SK-N-SH treated with all-trans-retinoic acid at 6 μM for 48 hours (cell line): ENCODE measurements around the gene SBF2.
"Not testable (repeated sequence)": the region's sequence is repeated elsewhere in the genome, so short reads cannot be mapped to it uniquely, and the experiment has no call there.

Experiments
- CREB5 ChIP-seq: fragments of 250-450 bp; sonication (Bioruptor Pico); IDR thresholded peaks from 2 replicates; pipeline ENCODE4 v1.5.1; 2020; ENCODE audit warnings: low read depth, mild to moderate bottlenecking, moderate library complexity
- OSR1 ChIP-seq: fragments of 250-450 bp; sonication (Bioruptor Pico); IDR thresholded peaks from 2 replicates; pipeline ENCODE4 v1.8.0; 2022; ENCODE audit warnings: moderate library complexity, mild to moderate bottlenecking, inconsistent platforms
- PATZ1 ChIP-seq: fragments of 250-450 bp; sonication (Bioruptor Pico); IDR thresholded peaks from 2 replicates; pipeline ENCODE4 v1.8.0; 2020; ENCODE audit warnings: mild to moderate bottlenecking, moderate library complexity, borderline replicate concordance
- SNAI2 ChIP-seq: fragments of 250-450 bp; sonication (Bioruptor Pico); IDR thresholded peaks from 2 replicates; pipeline ENCODE4 v1.5.0; 2020; ENCODE audit warnings: mild to moderate bottlenecking, moderate library complexity

DNA sequence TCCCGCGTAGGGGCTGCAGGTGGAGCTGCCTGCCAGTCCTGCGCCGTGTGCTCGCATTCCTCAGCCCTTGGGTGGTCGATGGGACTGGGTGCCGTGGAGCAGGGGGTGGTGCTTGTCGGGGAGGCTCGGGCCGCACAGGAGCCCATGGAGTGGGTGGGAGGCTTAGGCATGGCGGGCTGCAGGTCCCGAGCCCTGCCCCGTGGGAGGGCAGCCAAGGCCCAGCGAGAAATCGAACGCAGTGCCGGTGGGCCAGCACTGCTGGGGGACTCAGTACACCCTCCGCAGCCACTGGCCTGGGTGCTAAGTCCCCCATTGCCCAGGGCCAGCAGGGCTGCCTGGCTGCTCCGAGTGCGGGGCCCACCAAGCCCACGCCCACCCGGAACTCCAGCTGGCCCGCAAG is 160.8 kb downstream of the SBF2 start:
- not testable (repeated sequence) for TF ChIP-seq PATZ1 (CRISPR knock-in tag); OSR1 (CRISPR knock-in tag); SNAI2 (CRISPR knock-in tag); CREB5
